ENCODE results near the gene MEF2A. TPM values are rescaled to one million over a fixed set of nuclear protein-coding genes. Genes with fewer than 3 reads are reported as not detected.
A peak's percentile ranks its signal among the peaks of the same experiment; 100 is the strongest.

The MEF2A gene
- total and polyA plus RNA-seq, 4 experiments from 2014 or later, result 11.4 to 27.8 (median 22.7) TPM

DNA sequence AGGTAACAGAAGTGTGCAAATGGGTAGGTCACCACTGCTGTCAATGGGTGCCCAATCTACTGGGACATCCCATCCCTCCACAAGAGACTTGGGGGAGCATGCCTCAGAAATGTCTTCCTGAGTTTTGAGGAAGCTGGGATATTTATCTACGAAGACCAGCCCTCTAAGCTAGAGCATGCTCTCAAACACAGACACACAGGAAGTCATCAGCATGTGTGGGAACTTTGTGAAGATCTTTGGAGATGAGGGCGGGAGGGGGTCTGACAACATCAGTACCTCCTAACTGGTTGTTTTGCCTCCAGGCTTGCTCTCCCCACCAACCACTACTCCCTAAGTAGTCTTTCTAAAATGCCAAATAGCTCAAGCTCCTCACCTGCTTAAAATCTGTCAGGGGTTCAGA is 3.5 kb upstream of the MEF2A start:
- Histone ChIP-seq H3K4me3 (ENCODE audit: low read length in 2 of 2) (no peak overlapping the region), H3K36me3 (ENCODE audit: insufficient read depth, low read length) (no peaks in the 10 kb centered on the region), H3K27ac (ENCODE audit: low read depth, low read length) (no peak overlapping the region), H3K4me1 (ENCODE audit: insufficient read depth, low read length) (peaks cover 12% of the 10 kb centered on the region), H3K27me3 (ENCODE audit: insufficient read depth, low read length) (no peaks in the 10 kb centered on the region), H3K9me3 (ENCODE audit: control insufficient read depth in 1 of 2, low read length in 2 of 2) (no peaks in the 10 kb centered on the region)
- Mint-ChIP-seq H3K27me3 (peaks cover 0 to 3% of the 10 kb centered on the region in 2 donors), H3K27ac (peak overlapping the region in 2 of 7 donors; percentile 10 to 17), H3K9me3 (no peaks in the 10 kb centered on the region), H3K4me1 (peaks cover 16 to 29% (median 23%) of the 10 kb centered on the region in 4 donors), H3K36me3 (peaks cover 0 to 11% of the 10 kb centered on the region in 2 donors), H3K4me3 (peak overlapping the region in 2 of 8 donors; percentile 21 to 37)
- ChIA-PET CTCF (ENCODE audit: partially characterized antibody) (interaction anchor here (1.5 kb wide), 1 partner anchor 142 kb away, joined by 4 read pairs; no protein-coding TSS in a partner anchor), POLR2A (ENCODE audit: partially characterized antibody) (interaction anchor here (0.6 to 0.7 kb wide), 2 partner anchors 166 to 171 kb away, joined by 3 read pairs; partner anchors contain the start of gene LYSMD4)
- intact Hi-C loops (cut with micrococcal nuclease), result loop anchor here (10.0 kb wide), 2 partner anchors 117 to 1043 kb away; partner anchors contain the start of genes ASB7 and LINS1
- no peak for DNase-seq

GRCh38 chr15:99564221-99565048 is 1.3 kb upstream of the MEF2A start:
- H3K36me3 ChIP-seq (ENCODE audit: insufficient read depth, low read length), result no peaks in the 10 kb centered on the region
- Mint-ChIP-seq H3K27me3 (peaks cover 0 to 3% of the 10 kb centered on the region in 2 donors), H3K9me3 (no peaks in the 10 kb centered on the region), H3K36me3 (peaks cover 0 to 11% of the 10 kb centered on the region in 2 donors), H3K4me3 (peak overlapping the region; percentile 28 to 85 (median 72)), H3K4me1 (peaks cover 28 to 45% (median 36%) of the 10 kb centered on the region in 4 donors), H3K27ac (peak overlapping the region; percentile 54 to 93 (median 90))
- intact Hi-C loops (cut with micrococcal nuclease), result loop anchor here (1.0 to 10.0 kb wide), 8 partner anchors 120 to 1040 kb away; partner anchors contain the start of genes ADAMTS17, ASB7, LINS1 and LRRC28
- H3K4me3 ChIP-seq (ENCODE audit: low read length in 2 of 2), result peak overlapping the region in 1 of 2 donors; percentile 27
- CTCF ChIA-PET (ENCODE audit: partially characterized antibody), result interaction anchor here (1.2 kb wide), 1 partner anchor 245 kb away, joined by 3 read pairs; no protein-coding TSS in a partner anchor
- no peaks in the 10 kb centered on the region for H3K27me3 ChIP-seq (ENCODE audit: insufficient read depth, low read length)
- H3K4me1 ChIP-seq (ENCODE audit: insufficient read depth, low read length), result peaks cover 29% of the 10 kb centered on the region
- peak in 3 of 5 donors; percentile 5 to 14 (median 5) for DNase-seq
- H3K9me3 ChIP-seq (ENCODE audit: control insufficient read depth in 1 of 2, low read length in 2 of 2), result no peaks in the 10 kb centered on the region
- POLR2A ChIA-PET (ENCODE audit: partially characterized antibody), result interaction anchor here (1.1 to 4.1 kb wide), 6 partner anchors 9 to 313 kb away, joined by 4 to 27 read pairs (median 6); partner anchors contain the start of gene LRRC28
- peak overlapping the region; percentile 55 for H3K27ac ChIP-seq (ENCODE audit: low read depth, low read length)

DNA sequence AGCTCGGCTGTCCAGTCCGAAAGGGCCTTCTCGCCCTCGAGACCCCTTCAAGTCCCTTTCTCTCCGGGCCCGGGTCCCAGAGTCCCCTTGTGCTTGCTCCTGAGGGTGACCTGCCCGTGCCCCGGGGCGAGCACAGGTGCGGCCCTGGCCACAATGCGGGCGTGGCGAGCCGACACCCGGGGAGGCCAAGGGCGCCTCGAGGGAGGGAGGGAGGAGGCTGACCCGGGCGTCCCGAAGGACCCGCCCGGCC is 810 bp upstream of the MEF2A start:
- Histone ChIP-seq H3K27ac (ENCODE audit: low read depth, low read length) (peak overlapping the region; percentile 55), H3K27me3 (ENCODE audit: insufficient read depth, low read length) (no peaks in the 10 kb centered on the region), H3K9me3 (ENCODE audit: control insufficient read depth in 1 of 2, low read length in 2 of 2) (no peaks in the 10 kb centered on the region), H3K36me3 (ENCODE audit: insufficient read depth, low read length) (no peaks in the 10 kb centered on the region), H3K4me3 (ENCODE audit: low read length in 2 of 2) (peak overlapping the region in 1 of 2 donors; percentile 27), H3K4me1 (ENCODE audit: insufficient read depth, low read length) (peaks cover 29% of the 10 kb centered on the region)
- Mint-ChIP-seq H3K4me1 (peaks cover 28 to 45% (median 36%) of the 10 kb centered on the region in 4 donors), H3K36me3 (peaks cover 0 to 11% of the 10 kb centered on the region in 2 donors), H3K27ac (peak overlapping the region; percentile 54 to 93 (median 90)), H3K27me3 (peaks cover 0 to 3% of the 10 kb centered on the region in 2 donors), H3K4me3 (peak overlapping the region; percentile 28 to 85 (median 72)), H3K9me3 (no peaks in the 10 kb centered on the region)
- ChIA-PET CTCF (ENCODE audit: partially characterized antibody) (interaction anchor here (1.2 kb wide), 1 partner anchor 245 kb away, joined by 3 read pairs; no protein-coding TSS in a partner anchor), POLR2A (ENCODE audit: partially characterized antibody) (interaction anchor here (1.0 to 4.1 kb wide), 10 partner anchors 9 to 313 kb away, joined by 3 to 27 read pairs (median 6); partner anchors contain the start of genes LRRC28 and LYSMD4)
- DNase-seq, result no peak
- intact Hi-C loops (cut with micrococcal nuclease), result loop anchor here (1.0 to 10.0 kb wide), 8 partner anchors 120 to 1040 kb away; partner anchors contain the start of genes ADAMTS17, ASB7, LINS1 and LRRC28

- no peaks in the 10 kb centered on the region for H3K36me3 ChIP-seq (ENCODE audit: insufficient read depth, low read length)
- peaks cover 29% of the 10 kb centered on the region for H3K4me1 ChIP-seq (ENCODE audit: insufficient read depth, low read length)
- no peaks in the 10 kb centered on the region for H3K9me3 ChIP-seq (ENCODE audit: control insufficient read depth in 1 of 2, low read length in 2 of 2)
- peak overlapping the region; percentile 71 to 98 (median 95) for H3K27ac Mint-ChIP-seq
- POLR2A ChIA-PET (ENCODE audit: partially characterized antibody), result interaction anchor here (0.7 to 4.1 kb wide), 10 partner anchors 15 to 167 kb away, joined by 3 to 27 read pairs (median 6); partner anchors contain the start of gene LYSMD4
- peak overlapping the region; percentile 5 to 99 for H3K4me3 ChIP-seq (ENCODE audit: low read length in 2 of 2)
- H3K4me3 Mint-ChIP-seq, result peak overlapping the region; percentile 95 to 100 (median 98)
- peaks cover 0 to 11% of the 10 kb centered on the region in 2 donors for H3K36me3 Mint-ChIP-seq
- H3K27me3 Mint-ChIP-seq, result peaks cover 0 to 3% of the 10 kb centered on the region in 2 donors
- CTCF ChIA-PET (ENCODE audit: partially characterized antibody), result interaction anchor here (1.0 to 2.3 kb wide), 4 partner anchors 138 to 221 kb away, joined by 3 to 18 read pairs (median 4); no protein-coding TSS in a partner anchor
- peak; percentile 6 to 37 (median 17) for DNase-seq
- peaks cover 29 to 48% (median 37%) of the 10 kb centered on the region in 4 donors for H3K4me1 Mint-ChIP-seq
- peak overlapping the region; percentile 85 for H3K27ac ChIP-seq (ENCODE audit: low read depth, low read length)
- intact Hi-C loops (cut with micrococcal nuclease), result loop anchor here (5.0 to 10.0 kb wide), 6 partner anchors 122 to 1038 kb away; partner anchors contain the start of genes ADAMTS17, ASB7 and LINS1
- H3K27me3 ChIP-seq (ENCODE audit: insufficient read depth, low read length), result no peaks in the 10 kb centered on the region
- H3K9me3 Mint-ChIP-seq, result no peaks in the 10 kb centered on the region
Observed at GRCh38 chr15:99566157-99566897, 543 bp downstream of the MEF2A start.

- H3K9me3 Mint-ChIP-seq, result no peaks in the 10 kb centered on the region
- Histone ChIP-seq H3K27ac (ENCODE audit: low read depth, low read length) (no peak overlapping the region), H3K4me1 (ENCODE audit: insufficient read depth, low read length) (peaks cover 29% of the 10 kb centered on the region), H3K36me3 (ENCODE audit: insufficient read depth, low read length) (no peaks in the 10 kb centered on the region), H3K4me3 (ENCODE audit: low read length in 2 of 2) (no peak overlapping the region), H3K9me3 (ENCODE audit: control insufficient read depth in 1 of 2, low read length in 2 of 2) (no peaks in the 10 kb centered on the region), H3K27me3 (ENCODE audit: insufficient read depth, low read length) (no peaks in the 10 kb centered on the region)
- H3K4me1 Mint-ChIP-seq, result peaks cover 31 to 60% (median 46%) of the 10 kb centered on the region in 4 donors
- CTCF ChIA-PET (ENCODE audit: partially characterized antibody), result interaction anchor here (1.4 to 1.9 kb wide), 4 partner anchors 11 to 135 kb away, joined by 3 to 5 read pairs (median 4); no protein-coding TSS in a partner anchor
- DNase-seq, result no peak
- POLR2A ChIA-PET (ENCODE audit: partially characterized antibody), result interaction anchor here (4.1 kb wide), 1 partner anchor 126 kb away, joined by 27 read pairs; no protein-coding TSS in a partner anchor
- intact Hi-C loops (cut with micrococcal nuclease), result loop anchor here (5.0 to 10.0 kb wide), 6 partner anchors 124 to 1036 kb away; partner anchors contain the start of genes ADAMTS17, ASB7 and LINS1
- peak overlapping the region in 3 of 8 donors; percentile 3 to 70 (median 29) for H3K4me3 Mint-ChIP-seq
- H3K36me3 Mint-ChIP-seq, result peaks cover 8 to 11% of the 10 kb centered on the region in 2 donors
- no peak overlapping the region for H3K27ac Mint-ChIP-seq
- H3K27me3 Mint-ChIP-seq, result peaks cover 0 to 3% of the 10 kb centered on the region in 2 donors
Observed at GRCh38 chr15:99568625-99569352, 3.0 kb downstream of the MEF2A start.

DNA sequence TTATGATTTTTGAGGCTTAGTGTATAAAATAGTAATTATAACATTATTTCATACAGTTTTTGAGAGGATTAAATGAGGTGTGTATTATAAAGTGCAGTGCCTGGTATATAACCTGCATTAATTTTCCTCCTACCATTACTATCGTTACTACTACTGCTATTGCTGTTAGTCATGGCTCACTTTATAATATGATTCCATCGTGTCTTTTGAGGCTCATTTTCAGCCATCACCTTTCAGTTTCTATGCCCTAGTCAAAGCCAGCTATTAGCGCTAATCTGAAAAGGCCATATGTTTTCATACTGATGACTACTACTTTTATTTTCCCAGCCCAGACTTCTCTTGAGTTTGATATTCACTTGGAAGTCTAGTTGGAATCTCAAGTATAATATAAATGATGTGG is 5.5 kb downstream of the MEF2A start:
- H3K9me3 Mint-ChIP-seq, result no peaks in the 10 kb centered on the region
- H3K36me3 ChIP-seq (ENCODE audit: insufficient read depth, low read length), result no peaks in the 10 kb centered on the region
- peaks cover 9 to 20% of the 10 kb centered on the region in 2 donors for H3K36me3 Mint-ChIP-seq
- no peak for DNase-seq
- intact Hi-C loops (cut with micrococcal nuclease), result no loop called here
- H3K9me3 ChIP-seq (ENCODE audit: control insufficient read depth in 1 of 2, low read length in 2 of 2), result no peaks in the 10 kb centered on the region
- ChIA-PET CTCF (ENCODE audit: partially characterized antibody) (no interaction called here), POLR2A (ENCODE audit: partially characterized antibody) (no interaction called here)
- H3K4me3 Mint-ChIP-seq, result no peak overlapping the region
- H3K27me3 Mint-ChIP-seq, result no peaks in the 10 kb centered on the region
- H3K27ac ChIP-seq (ENCODE audit: low read depth, low read length), result no peak overlapping the region
- no peaks in the 10 kb centered on the region for H3K27me3 ChIP-seq (ENCODE audit: insufficient read depth, low read length)
- H3K4me3 ChIP-seq (ENCODE audit: low read length in 2 of 2), result no peak overlapping the region
- H3K4me1 ChIP-seq (ENCODE audit: insufficient read depth, low read length), result peaks cover 21% of the 10 kb centered on the region
- H3K4me1 Mint-ChIP-seq, result peaks cover 35 to 61% (median 52%) of the 10 kb centered on the region in 4 donors
- peak overlapping the region in 1 of 7 donors; percentile 13 for H3K27ac Mint-ChIP-seq
